Caco-2 (cell line): ENCODE measurements around the gene LRP1-AS. TPM values are rescaled to one million over a fixed set of nuclear protein-coding genes. Genes with fewer than 3 reads are reported as not detected.

Experiments
- BruUV-seq: library from RNA; stranded (reverse); fragments of 400-500 nt; replicated peaks from 2 replicates; lab custom pipeline; 2021; lab: Mats Ljungman, UMichigan
- CTCF ChIA-PET: fragments of 300-600 bp; sonication (Branson Sonifier 250); formaldehyde crosslinking; loops from one replicate; lab custom pipeline; 2022; ENCODE audit warnings: antibody characterized with exemption; lab: Charles Lee
- POLR2A ChIA-PET: fragments of 300-600 bp; sonication (Branson Sonifier 250); formaldehyde crosslinking; loops from one replicate; lab custom pipeline; 2022; ENCODE audit warnings: antibody characterized with exemption; lab: Charles Lee
- DNase-seq, 2 experiments: peaks; one replicate each; pipeline versions ENCODE4 v3.0.0 to v3.0.0-alpha.2; 2020 to 2022
- H3K27me3 ChIP-seq: replicated peaks from 2 replicates; pipeline ENCODE4 v1.6.0; 2011; ENCODE audit warnings: low read length; ENCODE audit not compliant: control insufficient read depth, insufficient read depth
- H3K36me3 ChIP-seq: 2 replicates; pipeline ENCODE4 v1.5.1; 2011; ENCODE audit warnings: low read length; ENCODE audit not compliant: control insufficient read depth, insufficient read depth
- H3K4me1 ChIP-seq: fragments of 250-450 bp; sonication (Bioruptor Pico); 2 replicates; pipeline ENCODE4 v1.5.1; 2020; ENCODE audit warnings: mild to moderate bottlenecking
- H3K4me3 ChIP-seq: 2 replicates; pipeline ENCODE4 v1.5.1; 2011; ENCODE audit warnings: low read depth, mild to moderate bottlenecking, control low read depth, low read length
- H3K9me3 ChIP-seq: fragments of 250-450 bp; sonication (Bioruptor Pico); 2 replicates; pipeline ENCODE4 v1.5.1; 2020; ENCODE audit warnings: mild to moderate bottlenecking, moderate library complexity
- H3K27ac Mint-ChIP-seq: one replicate; pipeline ENCODE4 v1.8.0; 2022; ENCODE audit warnings: mixed read lengths; ENCODE audit not compliant: unreplicated experiment
- H3K27me3 Mint-ChIP-seq: one replicate; pipeline ENCODE4 v1.8.0; 2022; ENCODE audit warnings: mixed read lengths; ENCODE audit not compliant: insufficient read depth, unreplicated experiment
- H3K36me3 Mint-ChIP-seq: one replicate; pipeline ENCODE4 v1.8.0; 2022; ENCODE audit warnings: mild to moderate bottlenecking, mixed read lengths; ENCODE audit not compliant: insufficient read depth, unreplicated experiment
- H3K4me1 Mint-ChIP-seq: one replicate; pipeline ENCODE4 v1.8.0; 2022; ENCODE audit warnings: low read depth, mixed read lengths; ENCODE audit not compliant: unreplicated experiment
- H3K4me3 Mint-ChIP-seq: one replicate; pipeline ENCODE4 v1.8.0; 2022; ENCODE audit warnings: mild to moderate bottlenecking, moderate library complexity, mixed read lengths; ENCODE audit not compliant: unreplicated experiment
- H3K9me3 Mint-ChIP-seq: one replicate; pipeline ENCODE4 v1.8.0; 2022; ENCODE audit warnings: mixed read lengths; ENCODE audit not compliant: unreplicated experiment
- CTCF ChIP-seq, 2 experiments: fragments of 200-600 bp in 1 of 2; IDR thresholded peaks; 1 replicate in 1 of 2; 2 replicates in 1 of 2; pipeline versions ENCODE4 v1.5.1 to v1.8.0; 2011 to 2022; ENCODE audit warnings: antibody characterized with exemption in 1 of 2, control low read depth in 1 of 2, inconsistent platforms in 1 of 2, low read depth in 1 of 2, low read length in 1 of 2, mild to moderate bottlenecking in 1 of 2, moderate library complexity in 1 of 2; ENCODE audit not compliant: insufficient read depth in 1 of 2, severe bottlenecking in 1 of 2, unreplicated experiment in 1 of 2
- intact Hi-C: fragments of 100-400 bp; cut with micrococcal nuclease; formaldehyde crosslinking; loops from one replicate; pipeline ENCODE4 v1.10.0; 2022; ENCODE audit not compliant: unreplicated experiment
- total RNA-seq: library from RNA; stranded (reverse); gene quantifications from 2 replicates; pipeline ENCODE4 v1.2.3, GENCODE V29; 2022

The LRP1-AS gene
- total RNA-seq, 1 experiment from 2014 or later: not detected

- Mint-ChIP-seq H3K9me3 (peaks cover 12% of the 10 kb centered on the region), H3K36me3 (no peaks in the 10 kb centered on the region), H3K4me1 (no peaks in the 10 kb centered on the region), H3K4me3 (no peak overlapping the region), H3K27ac (no peak overlapping the region), H3K27me3 (peaks cover 3% of the 10 kb centered on the region)
- Histone ChIP-seq H3K4me1 (no peaks in the 10 kb centered on the region), H3K36me3 (no peaks in the 10 kb centered on the region), H3K9me3 (no peaks in the 10 kb centered on the region), H3K27me3 (no peaks in the 10 kb centered on the region), H3K4me3 (no peak overlapping the region)
- BruUV-seq: no TSS peak
- intact Hi-C loops: no loop called here
- no peak for TF ChIP-seq CTCF (IDR thresholded peaks at IDR 0.05; ENCODE audit: insufficient read depth in 1 of 2, low read depth in 1 of 2, low read length in 1 of 2, severe bottlenecking in 1 of 2, unreplicated experiment in 1 of 2)
- no peak for DNase-seq
- CTCF ChIA-PET: interaction anchor here (0.7 kb wide), 1 partner anchor 790 kb away, joined by 6 read pairs; no protein-coding TSS in a partner anchor
- POLR2A ChIA-PET: no interaction called here
These were observed 27.9 kb downstream of the LRP1-AS start for GRCh38 chr12:57119294-57120085.

- intact Hi-C loops: no loop called here
- Mint-ChIP-seq H3K27ac (no peak overlapping the region), H3K36me3 (no peaks in the 10 kb centered on the region), H3K27me3 (peaks cover 3% of the 10 kb centered on the region), H3K4me3 (no peak overlapping the region), H3K4me1 (no peaks in the 10 kb centered on the region), H3K9me3 (peaks cover 5% of the 10 kb centered on the region)
- H3K4me3 ChIP-seq: no peak overlapping the region
- ChIA-PET CTCF (interaction anchor here (0.6 kb wide), 1 partner anchor 52 kb away, joined by 3 read pairs; no protein-coding TSS in a partner anchor), POLR2A (no interaction called here)
- no peaks in the 10 kb centered on the region for H3K9me3 ChIP-seq
- H3K4me1 ChIP-seq: no peaks in the 10 kb centered on the region
- DNase-seq: no peak
- TF ChIP-seq CTCF (IDR thresholded peaks at IDR 0.05; ENCODE audit: insufficient read depth in 1 of 2, low read depth in 1 of 2, low read length in 1 of 2, severe bottlenecking in 1 of 2, unreplicated experiment in 1 of 2): no peak
- no TSS peak for BruUV-seq
- H3K36me3 ChIP-seq: no peaks in the 10 kb centered on the region
- no peaks in the 10 kb centered on the region for H3K27me3 ChIP-seq
These were observed 28.6 kb downstream of the LRP1-AS start for GRCh38 chr12:57118711-57119271.

GRCh38 chr12:57116580-57117281 is 30.7 kb downstream of the LRP1-AS start:
- TF ChIP-seq CTCF (IDR thresholded peaks at IDR 0.05; ENCODE audit: insufficient read depth in 1 of 2, low read depth in 1 of 2, low read length in 1 of 2, severe bottlenecking in 1 of 2, unreplicated experiment in 1 of 2): no peak
- intact Hi-C loops: no loop called here
- Histone ChIP-seq H3K27me3 (no peaks in the 10 kb centered on the region), H3K4me1 (0 out of 2 replicates have a peak, but pooled peaks cover 3% of the 10 kb centered on the region), H3K9me3 (no peaks in the 10 kb centered on the region), H3K36me3 (no peaks in the 10 kb centered on the region), H3K4me3 (no peak overlapping the region)
- Mint-ChIP-seq H3K36me3 (peaks cover 6% of the 10 kb centered on the region), H3K9me3 (no peaks in the 10 kb centered on the region), H3K4me3 (no peak overlapping the region), H3K4me1 (peaks cover 6% of the 10 kb centered on the region), H3K27ac (no peak overlapping the region), H3K27me3 (peaks cover 3% of the 10 kb centered on the region)
- BruUV-seq: no TSS peak
- POLR2A ChIA-PET: no interaction called here
- DNase-seq: no peak
- CTCF ChIA-PET: interaction anchor here (1.1 kb wide), 1 partner anchor 11 kb away, joined by 3 read pairs; the partner anchor contains the start of gene LRP1
